Measurements from ENCODE around the gene KRTAP5-5.

The KRTAP5-5 gene

DNA sequence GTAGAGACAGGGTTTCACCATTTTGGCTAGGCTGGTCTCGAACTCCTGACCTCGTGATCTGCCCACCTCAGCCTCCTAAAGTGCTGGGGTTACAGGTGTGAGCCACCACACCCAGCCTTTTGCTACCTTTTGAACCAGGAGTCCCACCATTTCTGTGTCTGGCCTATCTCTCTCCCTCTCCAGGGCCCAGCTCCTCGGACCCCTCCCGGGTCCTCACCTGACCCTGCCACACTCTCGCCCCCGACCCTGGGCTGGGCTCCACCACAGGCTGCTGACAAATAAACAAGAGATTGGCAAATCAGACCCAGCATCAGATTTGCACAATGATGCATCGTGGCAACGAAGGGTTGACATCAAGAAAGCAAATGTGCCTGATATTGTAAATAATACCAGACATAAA lies 8.8 kb downstream of the KRTAP5-5 start:
- TF ChIP-seq, protein P1, sequence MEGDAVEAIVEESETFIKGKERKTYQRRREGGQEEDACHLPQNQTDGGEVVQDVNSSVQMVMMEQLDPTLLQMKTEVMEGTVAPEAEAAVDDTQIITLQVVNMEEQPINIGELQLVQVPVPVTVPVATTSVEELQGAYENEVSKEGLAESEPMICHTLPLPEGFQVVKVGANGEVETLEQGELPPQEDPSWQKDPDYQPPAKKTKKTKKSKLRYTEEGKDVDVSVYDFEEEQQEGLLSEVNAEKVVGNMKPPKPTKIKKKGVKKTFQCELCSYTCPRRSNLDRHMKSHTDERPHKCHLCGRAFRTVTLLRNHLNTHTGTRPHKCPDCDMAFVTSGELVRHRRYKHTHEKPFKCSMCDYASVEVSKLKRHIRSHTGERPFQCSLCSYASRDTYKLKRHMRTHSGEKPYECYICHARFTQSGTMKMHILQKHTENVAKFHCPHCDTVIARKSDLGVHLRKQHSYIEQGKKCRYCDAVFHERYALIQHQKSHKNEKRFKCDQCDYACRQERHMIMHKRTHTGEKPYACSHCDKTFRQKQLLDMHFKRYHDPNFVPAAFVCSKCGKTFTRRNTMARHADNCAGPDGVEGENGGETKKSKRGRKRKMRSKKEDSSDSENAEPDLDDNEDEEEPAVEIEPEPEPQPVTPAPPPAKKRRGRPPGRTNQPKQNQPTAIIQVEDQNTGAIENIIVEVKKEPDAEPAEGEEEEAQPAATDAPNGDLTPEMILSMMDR (conservative IDR thresholded peaks at IDR 0.05) = no peak
- H3K27ac ChIP-seq = no peak overlapping the region; the same call in 1 of the 2 replicates

DNA sequence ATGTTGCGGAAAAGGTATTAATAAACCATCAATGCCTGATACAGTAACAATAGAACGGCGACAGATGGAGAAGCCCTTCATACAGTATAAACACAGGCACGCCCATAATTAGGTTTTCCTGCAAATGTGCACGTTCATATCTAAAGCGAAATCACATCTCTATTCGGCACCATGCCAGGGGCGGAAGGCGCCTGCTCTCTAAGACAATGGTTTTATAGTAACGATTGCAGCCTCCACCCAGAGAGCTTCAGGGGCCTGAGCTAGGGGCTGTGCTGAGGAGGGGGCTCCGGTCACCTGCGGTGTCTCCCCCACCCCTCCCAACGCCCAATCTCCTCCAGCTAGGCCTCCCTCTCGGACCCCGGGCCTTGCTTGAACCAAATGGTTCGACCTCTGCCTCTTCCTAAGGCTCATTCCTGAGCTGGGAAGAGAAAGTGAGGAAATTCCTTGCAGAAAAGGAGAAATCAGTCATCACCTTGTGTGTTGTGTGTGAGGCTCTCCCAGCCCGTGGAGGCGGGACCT lies 9.6 kb downstream of the KRTAP5-5 start:
- H3K27ac ChIP-seq = peak overlapping the region; percentile 37; the same call in 1 of the 2 replicates
- TF ChIP-seq, protein P1 (conservative IDR thresholded peaks at IDR 0.05) = no peak

DNA sequence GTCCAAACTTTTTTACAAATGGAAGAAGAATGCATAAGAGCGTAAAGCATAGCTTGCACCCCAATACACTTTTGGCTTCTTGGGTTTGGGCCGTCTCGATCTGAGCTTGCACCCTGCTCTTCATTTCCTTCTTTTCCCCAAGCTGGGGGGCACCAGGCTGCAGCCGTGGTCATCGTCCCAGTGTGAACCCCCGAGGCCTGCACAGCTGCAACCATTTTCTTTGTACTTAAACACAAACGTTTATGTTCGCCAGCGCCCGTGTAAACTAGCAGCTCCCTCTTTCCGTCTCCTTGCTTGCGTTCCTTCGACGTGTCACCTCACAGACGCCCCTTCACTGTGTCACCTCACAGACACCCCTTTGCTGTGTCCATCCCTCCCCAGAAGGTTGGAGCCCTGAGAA lies 10.1 kb downstream of the KRTAP5-5 start:
- H3K27ac ChIP-seq = peak overlapping the region; percentile 37; the same call in 1 of the 2 replicates
- TF ChIP-seq, protein P1 (conservative IDR thresholded peaks at IDR 0.05) = no peak

GRCh38 chr11:1640076-1640946 lies 10.7 kb downstream of the KRTAP5-5 start:
- TF ChIP-seq, protein P1 (conservative IDR thresholded peaks at IDR 0.05) = peak; percentile 78
- H3K27ac ChIP-seq = no peak overlapping the region

- TF ChIP-seq, protein P1 (conservative IDR thresholded peaks at IDR 0.05) = no peak
- no peak overlapping the region for H3K27ac ChIP-seq
These were observed 11.5 kb downstream of the KRTAP5-5 start for GRCh38 chr11:1641096-1641495.

DNA sequence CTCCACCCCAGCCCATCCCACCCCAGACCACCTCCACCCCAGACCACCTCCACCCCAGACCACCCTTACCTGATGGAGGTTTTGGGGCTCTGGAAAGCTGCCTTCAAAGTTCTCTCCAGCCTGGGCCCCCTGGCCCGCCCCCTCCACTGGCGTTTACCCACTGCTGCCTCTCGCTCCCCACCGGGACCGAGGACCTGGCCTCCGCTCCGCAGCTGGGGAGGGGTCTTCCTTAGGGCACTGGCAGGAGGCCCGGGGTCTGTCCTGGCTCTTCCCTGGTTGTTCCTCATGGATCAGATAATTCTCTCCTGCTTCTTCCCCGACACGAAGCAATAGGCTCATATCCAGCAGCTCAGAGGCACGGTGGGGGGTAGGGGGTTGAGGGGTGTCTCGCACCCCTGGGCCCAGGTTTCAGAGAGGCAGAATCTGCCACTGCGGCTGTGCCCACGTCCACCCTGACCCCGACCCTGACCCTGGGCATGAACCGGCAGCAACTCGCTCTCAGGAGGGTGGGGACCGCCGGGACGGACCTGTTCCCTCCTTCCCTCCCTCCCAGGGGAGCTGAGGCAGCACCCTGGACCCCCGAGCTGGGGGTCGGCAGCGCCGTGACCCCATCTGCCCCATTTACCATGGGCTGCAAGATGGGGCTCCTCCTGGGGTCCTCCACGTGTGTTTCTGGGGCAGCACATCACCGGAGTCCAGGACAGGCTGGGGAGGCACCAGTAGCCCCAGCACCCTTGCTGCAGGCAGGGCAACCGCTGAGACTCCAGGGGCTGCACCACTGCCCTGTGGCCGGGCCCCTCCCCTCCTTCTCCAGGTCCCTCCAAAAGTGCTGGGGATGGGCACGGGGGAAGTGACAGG lies 12.9 kb downstream of the KRTAP5-5 start:
- TF ChIP-seq, protein P1 (conservative IDR thresholded peaks at IDR 0.05) = no peak
- H3K27ac ChIP-seq = no peak overlapping the region

DNA sequence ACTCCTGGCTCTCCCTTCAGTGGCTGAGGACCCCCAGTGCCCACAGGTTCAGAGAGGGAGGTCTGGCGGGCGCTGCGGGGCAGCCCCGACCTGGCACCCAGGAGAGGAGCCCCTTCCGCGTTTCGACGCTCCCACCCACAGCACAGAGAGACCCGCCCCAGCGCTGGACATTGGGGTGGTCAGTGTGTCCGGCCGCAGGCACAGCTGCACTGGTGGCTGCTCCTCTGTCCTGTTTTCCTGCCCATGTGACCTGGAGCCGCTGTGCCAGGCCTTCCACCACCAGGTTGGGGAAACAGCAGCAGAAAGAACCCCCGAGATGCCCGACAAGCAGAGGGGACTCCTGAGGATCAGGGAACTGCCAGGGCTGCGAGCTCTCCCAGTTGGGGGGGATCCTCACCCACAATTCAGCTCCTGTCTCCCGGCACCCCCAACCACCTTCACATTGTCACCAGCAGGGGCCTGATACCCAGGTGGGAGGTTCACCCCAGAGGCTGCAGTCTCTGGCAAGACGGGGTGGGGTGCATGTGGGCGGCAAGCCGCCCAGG lies 13.6 kb downstream of the KRTAP5-5 start:
- no peak overlapping the region for H3K27ac ChIP-seq
- TF ChIP-seq, protein P1 (conservative IDR thresholded peaks at IDR 0.05) = no peak

Data from VCaP (cell line).